ENCODE data around the gene EXOC6B.
A peak's percentile ranks its signal among the peaks of the same experiment; 100 is the strongest.

Gene EXOC6B

DNA sequence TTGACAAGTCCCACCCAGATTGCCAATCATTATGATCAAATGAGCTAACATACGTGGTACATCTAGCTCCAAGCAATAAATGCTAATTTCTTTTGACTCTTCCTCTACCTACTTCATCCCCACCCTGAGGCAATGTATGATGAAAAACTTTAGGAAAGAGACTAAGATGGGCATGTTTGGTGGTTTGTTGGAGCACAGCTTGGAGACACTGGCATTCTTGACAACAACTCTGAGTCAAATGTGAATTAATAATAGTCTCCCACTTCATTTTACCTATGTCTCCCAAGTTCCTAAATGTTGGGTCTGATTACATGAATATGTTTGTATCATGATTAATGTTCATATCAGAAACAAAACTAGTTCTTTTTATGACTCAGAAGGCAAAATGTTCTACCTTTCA lies 36.6 kb downstream of the EXOC6B start:
- no peak for DNase-seq (ENCODE audit: low spot score)

DNA sequence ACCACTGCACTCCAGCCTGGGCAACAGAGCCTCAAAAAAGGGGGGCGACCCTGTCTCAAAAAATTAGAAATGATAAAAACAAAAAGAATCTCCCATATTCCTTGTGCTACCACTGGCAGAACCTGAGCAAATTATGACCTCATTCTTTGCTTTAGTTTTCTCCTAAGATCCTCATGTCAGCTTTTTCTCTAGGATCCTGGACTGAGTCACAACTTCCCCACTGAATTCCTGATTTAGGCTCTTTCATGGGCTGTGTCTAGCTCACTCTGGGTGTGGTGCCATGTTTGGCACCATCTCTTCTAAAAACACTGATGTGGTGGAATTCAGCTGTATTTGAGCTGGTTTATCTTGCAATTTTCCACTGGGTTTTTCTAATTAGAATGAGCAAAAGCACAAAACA lies 37.1 kb downstream of the EXOC6B start:
- DNase-seq (ENCODE audit: low spot score), result peak; percentile 56

DNA sequence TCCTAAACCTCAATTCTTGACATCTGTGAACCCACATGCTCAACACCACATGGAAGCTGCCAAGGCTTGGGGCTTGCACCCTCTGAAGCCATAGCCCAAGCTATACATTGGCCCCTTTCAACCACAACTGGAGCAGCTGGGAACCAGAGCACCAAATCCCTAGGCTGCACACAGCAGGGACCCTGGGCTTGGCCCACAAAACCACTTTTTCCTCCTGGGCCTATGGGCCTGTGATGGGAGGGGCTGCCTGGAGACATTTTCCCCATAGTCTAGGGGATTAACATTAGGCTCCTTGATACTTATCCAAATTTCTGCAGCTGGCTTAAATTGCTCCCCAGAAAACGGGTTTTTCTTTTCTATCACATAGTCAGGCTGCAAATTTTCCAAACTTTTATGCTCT lies 40.3 kb downstream of the EXOC6B start:
- no peak for DNase-seq (ENCODE audit: low spot score)

DNA sequence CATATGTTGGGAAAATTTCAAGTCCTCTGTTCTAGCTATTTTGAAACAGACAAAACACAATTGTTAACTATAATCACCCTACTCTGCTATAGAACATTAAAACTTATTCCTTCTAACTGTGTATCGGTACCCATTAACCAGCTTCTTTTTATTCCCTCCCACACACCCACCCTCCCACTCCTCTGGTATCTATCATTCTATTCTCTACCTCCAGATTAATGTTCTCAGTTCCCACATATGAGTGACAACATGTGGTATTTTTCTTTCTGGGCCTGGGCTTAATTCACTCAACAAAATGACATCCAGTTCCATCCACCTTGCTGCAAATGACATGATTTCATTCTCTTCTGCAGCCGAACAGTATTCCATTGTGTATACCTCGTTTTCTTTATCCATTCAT lies 43.3 kb downstream of the EXOC6B start:
- no peak for DNase-seq (ENCODE audit: low spot score)

DNA sequence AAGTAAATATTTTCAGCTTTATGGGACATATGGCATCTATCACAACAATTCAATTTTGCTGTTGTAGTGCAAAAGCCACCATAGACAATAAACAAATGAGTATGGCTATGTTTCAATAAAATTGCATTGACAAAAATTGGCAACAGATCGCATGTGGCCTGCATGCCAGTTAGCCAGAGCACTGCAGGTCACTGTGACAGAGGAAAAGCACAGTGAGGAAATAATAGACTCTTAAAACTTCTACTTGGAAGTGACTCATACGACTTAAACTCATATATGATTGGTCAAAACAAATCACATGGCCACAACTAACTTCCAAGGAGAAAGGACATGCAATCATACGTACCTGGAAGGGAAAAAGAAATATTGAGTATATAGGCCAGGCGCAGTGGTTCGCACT lies 44.4 kb downstream of the EXOC6B start:
- no peak for DNase-seq (ENCODE audit: low spot score)

DNA sequence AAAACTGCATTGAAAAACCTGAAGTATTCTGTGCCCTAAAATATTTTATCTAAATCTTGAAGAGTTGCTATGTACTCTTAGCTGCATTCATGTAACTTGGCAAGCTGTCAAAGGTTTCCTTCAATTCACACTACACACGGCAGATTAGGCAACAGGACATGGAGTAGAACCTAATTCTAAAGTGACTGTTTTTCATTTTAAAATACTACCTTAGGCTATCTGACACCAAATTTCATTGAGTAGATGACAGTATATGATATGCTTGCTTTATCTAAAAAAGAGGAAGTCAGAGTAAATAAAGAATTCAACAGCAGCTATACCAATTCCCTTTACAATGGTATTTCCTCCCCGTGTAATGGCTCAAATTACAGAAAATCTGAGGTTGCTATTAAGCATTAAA lies 45.4 kb downstream of the EXOC6B start:
- no peak for DNase-seq (ENCODE audit: low spot score)

DNA sequence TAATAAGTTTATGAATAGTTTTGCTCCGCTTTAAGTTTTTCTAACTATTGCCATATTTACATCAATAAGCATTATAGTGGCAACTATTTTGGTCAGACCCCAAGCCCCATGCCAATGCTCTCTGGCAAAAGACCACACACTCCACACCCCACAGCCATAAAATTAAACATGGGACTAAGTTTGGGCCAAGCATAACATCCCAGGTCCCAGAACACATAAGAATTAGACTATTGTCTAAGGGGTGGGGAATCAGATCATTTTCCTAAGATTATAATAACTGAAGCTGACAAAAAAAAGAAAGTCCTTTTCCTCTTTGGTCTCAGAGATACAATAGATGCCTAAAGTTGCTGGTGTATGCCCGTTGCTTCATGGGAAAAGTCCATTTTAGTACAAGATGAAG lies 46.3 kb downstream of the EXOC6B start:
- no peak for DNase-seq (ENCODE audit: low spot score)

DNA sequence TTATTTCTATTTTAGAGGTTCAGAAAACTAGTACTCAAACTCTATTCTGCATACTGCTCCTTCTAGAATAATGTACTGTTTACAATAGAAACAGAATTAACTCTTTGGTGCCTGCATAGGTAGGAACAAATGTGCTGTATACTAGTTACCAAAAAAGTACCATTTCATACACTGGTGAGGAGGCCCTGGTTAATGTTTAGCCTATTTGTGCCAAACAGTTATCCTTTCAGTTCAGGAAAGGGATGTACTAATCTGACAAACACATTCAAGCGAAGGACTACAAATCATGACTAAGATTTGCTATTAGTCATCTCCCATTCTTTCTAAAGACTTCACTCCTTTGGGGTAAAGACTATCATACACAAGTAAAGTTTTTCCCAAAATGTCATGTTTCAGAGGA lies 47.4 kb downstream of the EXOC6B start:
- DNase-seq (ENCODE audit: low spot score), result peak; percentile 77

DNA sequence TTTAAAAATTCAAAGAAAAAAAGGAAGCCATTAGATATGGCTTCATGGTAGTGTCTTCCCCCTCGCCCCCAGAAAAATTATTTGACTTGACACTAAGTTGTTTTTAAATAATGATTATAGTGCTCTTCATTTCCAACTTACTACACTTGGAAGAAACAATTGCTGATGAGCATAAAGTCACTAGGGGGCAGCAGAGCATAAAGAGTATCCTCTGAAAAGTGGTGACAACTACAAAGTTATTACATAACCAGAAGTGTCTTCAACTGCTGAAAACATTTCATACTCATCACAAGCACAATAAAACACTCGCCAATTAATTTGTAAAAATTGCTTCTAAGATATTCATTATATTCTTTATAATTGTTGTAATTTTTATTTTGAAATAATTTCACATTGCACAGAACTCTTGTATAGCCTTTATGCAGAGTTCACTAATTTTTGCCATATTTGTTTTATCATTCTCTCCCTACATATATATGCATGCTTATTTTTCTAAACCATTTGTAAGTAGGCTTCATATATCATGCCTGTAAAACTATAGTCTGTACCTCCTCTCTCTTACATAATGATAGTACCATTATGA lies 54.9 kb downstream of the EXOC6B start:
- DNase-seq (ENCODE audit: low spot score), result peak; percentile 73

DNA sequence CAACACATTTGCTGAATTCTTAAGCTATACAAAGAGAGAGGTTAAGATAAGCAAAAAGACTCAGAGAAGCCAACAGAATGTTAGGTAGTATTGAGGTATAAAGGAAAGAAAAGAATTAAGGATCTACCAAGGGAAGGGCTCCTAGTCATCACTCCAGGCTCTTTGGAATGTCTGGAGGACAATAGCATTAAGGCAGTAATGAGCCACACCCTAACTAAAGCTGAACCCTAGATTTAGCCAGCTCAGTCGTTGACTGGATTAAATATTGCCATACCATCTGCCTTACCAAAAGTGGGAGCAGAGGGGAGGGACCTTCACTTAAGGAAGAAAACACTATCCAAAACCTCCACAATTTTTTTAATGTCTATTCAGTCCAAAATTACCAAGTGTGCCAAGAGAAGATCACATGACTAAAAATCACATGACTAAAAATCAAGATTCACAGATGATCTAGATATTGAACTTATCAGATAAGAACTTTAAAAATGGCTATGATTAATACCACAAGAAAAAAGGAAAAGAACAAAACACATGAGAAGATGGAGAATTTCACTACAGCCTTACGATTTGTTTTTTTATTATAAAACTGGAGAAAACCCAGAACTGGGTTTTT lies 59.7 kb downstream of the EXOC6B start:
- no peak for DNase-seq (ENCODE audit: low spot score)

DNA sequence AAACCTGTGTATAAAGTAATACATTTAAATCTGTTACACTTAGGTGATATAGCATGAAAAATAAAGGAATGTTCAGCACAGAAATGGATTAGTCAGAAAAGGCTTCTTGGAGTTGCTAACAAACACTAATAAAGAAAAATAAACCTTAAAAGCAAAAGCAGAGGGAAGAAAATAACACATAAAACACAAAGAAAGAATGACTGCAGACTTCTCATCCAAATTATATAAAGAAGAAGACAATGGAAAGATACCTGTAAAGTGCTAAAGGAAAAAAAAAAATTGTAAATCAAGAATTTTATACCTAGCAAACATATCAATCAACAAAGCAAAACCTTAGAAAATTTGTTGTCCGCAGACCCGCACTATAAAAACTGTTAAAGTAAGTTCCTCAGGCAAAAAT lies 63.6 kb downstream of the EXOC6B start:
- no peak for DNase-seq (ENCODE audit: low spot score)

DNA sequence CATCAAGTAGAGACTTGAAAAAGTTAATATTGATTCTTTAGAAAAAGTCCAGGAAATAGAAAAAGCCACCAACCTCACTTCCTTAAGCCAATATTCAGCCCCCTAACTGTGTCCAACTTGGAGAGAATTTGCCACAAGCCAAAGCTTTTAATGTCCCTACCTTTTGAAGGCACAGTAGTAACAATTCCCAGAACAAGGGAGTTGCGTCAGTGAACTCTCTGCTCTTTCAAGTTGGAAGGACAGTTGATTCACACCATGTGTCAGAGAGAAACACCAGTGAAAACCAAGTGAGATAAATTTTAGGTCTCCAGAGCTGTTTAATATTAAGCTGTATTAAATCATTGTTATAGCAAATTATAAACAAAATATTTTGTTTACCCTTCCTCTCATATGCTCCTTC lies 66.1 kb downstream of the EXOC6B start:
- DNase-seq (ENCODE audit: low spot score), result no peak

DNA sequence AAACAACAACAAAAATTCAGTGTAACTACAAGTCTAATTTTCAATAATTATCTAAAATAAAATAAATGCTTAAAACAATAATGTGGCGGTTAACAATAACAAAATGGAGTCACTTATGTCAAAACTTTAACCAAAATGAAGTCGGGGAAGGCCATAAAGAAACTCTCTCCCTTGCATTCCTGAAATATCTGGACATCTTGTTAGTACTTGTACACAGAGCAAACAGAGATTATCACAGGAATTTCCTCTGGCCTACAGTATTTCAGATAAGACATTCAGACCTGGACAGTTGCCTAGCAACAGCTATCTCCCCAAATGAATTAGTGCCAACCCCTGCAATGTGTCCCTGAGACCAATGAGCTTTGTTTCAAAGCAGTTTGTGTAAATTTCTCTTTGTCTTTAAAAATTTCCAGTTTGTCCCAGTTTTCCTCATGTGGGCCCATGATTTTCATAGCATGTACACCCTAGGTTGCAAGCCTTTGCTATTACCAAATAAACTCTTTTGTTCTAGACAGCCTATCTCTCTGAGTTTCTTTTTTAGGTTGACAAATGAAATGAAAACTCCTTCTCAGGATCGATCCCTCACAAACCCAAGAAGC lies 68.6 kb downstream of the EXOC6B start:
- DNase-seq (ENCODE audit: low spot score), result no peak

DNA sequence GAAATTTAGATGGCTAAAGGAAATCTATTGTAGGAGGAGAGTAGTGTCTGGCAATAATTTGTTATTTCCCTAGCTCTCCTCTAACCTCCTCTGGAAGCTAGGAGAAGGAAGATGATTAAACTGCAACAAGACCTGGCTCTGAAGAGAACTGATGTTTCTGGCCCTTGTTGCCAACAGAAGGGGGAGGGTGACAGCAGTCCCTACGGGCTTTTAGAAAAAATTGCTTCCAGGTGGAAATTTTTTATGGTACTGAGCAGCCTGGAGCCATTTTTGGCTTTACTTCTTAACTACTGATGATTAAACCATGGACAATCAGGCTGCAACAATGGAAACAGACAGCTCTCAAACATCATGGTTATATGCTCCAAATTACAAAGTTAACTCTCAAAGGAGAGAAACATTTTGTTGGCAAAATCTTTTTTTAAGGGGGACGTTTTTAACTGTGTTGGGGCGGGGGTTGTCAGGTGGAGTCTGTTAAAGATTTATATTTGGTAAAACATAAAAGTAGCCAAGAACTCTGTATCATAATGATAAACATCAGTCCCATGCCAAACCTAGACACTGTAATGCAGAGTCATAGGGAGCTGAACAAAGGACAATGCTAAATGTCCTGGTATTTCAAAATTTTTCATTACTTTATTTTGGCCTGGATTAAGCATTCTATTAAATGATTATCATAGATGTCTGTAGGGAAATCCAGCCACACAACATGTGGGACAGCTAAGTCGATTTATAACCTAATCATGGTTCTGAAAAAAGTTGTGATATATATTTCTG lies 70.0 kb downstream of the EXOC6B start:
- no peak for DNase-seq (ENCODE audit: low spot score)

DNA sequence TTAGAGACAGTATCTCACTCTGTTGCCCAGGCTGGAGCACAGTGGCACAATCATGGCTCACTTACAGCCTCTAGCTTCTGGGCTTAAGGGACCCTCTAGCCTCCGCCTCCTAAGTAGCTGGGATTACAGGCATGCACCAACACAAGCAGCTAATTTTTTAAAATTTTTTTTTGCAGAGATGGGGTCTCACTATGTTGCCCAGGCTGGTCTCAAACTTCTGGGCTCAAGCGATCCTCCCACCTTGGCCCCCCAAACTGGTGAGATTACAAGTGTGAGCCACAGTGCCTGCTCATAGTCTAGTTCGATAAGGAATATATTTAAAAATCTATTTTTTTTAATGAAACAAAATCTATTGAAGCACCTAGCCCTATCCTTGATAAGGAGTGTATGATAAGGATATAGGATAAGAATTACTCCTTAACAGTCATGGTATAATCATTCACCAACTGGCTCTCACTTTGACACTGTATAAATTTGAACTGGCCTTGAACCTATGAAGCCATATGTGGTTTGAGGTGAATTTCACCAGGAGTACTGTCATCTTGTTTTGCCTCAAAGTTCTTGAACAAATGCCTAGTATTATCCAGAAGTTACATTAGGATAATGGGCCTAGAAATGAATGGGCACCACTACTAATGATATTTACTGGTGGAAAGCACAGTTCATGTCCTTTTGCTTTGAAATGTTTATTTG lies 71.1 kb downstream of the EXOC6B start:
- no peak for DNase-seq (ENCODE audit: low spot score)

DNA sequence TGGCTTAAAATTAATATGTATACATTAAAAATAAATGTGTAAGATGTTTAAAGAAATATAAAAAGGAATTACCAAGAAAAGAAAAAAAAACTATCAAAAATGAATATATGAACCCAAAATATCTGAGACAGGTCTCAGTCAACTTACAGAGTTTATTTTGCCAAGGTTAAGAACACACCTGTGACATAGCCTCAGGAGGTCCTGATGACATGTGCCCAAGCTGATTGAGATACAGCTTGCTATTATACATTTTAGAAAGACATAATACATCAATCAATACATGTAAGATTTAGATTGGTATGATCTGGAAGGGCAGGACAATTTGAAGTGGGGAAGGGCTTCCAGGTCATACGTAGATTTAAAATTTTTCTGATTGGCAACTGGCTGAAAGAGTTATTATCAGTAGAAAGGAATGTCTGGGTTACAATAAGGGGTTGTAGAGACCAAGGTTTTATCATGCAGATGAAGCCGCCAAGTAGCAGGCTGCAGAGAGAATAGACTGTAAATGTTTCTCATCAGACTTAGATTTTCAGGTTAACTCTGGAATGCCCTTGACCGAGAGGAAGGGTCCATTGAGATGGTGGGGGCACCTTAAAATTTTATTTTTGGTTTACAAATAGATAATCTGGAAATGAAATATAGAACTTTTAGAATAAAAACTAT lies 74.7 kb downstream of the EXOC6B start:
- DNase-seq (ENCODE audit: low spot score), result no peak

DNA sequence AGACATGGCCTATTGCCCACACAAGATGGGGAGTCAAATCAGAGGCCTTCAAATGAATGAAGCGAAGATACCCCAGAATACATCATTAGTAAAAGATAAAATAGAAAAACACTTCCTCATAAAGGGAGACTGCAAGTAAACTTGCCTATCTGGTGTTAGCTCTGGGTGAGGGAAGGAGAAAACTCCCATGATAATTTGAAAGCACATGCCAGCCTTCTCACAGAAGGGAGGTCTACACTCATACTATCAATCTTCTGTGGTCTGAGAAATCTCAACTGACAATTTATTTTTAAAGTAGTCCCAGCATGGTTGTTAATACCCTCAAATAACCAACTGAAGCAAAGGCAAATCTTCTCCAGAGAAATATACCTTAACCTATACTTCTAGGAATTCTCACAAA lies 75.4 kb downstream of the EXOC6B start:
- no peak for DNase-seq (ENCODE audit: low spot score)

DNA sequence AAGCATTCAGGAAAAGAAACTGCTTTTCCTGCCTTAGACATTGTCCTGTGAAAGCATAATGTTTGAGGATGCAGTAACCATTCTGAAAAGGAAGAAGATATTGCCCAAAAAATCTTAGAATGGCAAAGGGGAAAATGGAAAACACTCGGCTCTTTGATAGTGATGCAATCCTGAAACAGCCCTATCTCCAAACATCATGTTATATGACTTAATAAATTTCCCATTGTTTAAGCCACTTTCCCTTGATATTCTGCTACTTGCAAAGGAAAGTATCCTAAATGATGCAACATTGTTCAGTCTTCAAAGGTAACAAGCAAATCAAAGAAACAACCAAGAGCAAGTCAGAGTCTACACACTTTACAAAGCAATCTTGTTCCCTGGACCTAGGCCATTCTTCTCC lies 78.5 kb downstream of the EXOC6B start:
- DNase-seq (ENCODE audit: low spot score), result no peak

DNA sequence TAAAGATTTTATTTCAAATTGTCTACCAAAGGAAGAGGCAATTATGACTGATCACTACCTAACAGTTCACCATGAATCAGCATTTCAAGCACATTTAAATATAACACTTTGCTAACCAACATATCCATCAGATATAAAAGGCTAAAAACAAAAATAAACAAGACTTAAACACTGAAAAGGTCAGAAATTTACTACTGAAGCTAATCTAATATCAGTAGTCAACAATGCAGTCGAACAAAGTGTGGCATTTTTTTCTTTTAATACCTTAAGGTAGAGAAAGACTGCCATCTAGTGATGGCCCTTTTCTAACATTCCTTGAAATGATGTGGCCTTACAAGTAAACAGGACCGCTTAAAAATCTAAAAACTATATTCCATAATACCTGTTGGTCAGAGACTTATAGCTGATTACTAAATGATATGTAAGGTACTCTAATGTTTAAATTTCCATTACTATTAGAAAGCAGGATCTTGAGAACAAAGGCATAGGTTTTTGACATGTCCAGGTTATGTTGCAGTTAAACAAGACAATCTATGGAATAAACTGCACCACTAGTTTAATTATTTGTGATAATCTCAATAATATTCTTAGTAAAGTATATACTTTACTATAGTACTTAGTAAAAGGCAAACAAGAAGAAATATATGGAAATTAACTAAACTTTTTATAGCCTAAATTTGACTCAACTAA lies 80.0 kb downstream of the EXOC6B start:
- peak; percentile 67 for DNase-seq (ENCODE audit: low spot score)

DNA sequence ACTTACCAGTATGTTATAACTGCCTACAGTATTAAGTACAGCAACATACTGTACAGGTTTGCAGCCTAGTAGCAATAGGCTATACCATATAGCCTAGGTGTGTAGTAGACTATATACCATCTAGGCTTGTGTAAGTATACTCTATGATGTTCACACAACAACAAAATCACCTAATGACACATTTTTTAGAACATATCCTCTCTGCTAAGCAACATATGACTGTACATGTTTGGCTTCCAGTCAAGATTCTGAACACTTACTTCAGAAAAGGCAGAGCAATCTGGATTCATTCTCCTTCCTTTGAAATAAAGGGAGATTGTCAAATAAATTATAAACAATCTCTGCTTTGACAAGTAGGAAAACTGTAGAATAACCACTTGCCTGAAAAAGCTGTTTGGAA lies 81.8 kb downstream of the EXOC6B start:
- DNase-seq (ENCODE audit: low spot score), result peak; percentile 23

DNA sequence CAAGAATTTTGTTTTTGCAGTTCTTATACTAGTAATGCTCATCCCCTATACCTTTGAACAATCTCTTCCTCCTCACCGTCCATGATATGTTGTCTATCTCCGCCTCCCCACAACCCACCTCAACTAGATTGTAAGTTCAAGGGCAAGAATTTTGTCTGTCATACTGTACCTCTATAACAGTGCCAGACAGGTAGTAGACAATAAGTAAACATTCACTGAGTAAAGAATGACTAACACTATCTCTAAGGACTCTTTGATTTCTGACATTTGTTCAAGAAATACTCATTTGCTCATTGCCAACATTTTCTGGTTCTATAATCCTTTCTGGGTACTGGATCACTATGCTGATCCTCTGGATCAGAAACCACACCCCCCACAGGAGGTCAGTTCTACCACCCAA lies 82.4 kb downstream of the EXOC6B start:
- DNase-seq (ENCODE audit: low spot score), result no peak

DNA sequence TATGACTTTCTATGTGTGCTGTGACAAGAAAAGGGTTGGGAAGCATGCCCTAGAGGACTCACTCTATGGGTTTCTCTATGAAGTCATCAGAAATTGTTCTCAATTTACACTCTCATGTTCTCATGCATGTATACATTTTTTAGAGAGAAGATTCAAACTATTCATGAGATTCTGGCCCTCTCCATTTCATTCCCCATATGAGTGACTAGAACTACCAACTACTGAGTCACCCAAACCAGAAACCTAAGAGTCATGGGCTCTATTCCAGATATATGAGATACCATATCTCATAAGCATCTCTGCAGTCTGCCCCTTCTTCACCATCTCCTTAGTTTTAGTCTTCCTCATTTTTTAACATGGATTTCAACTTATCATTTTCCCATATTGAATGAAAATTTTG lies 87.7 kb downstream of the EXOC6B start:
- DNase-seq (ENCODE audit: low spot score), result no peak
